SHP77 (cell line): ENCODE data around the gene MYLK.

Experiments used
- DNase-seq, 2 experiments: peaks; one replicate each; lab custom pipeline; 2025; lab: John Stamatoyannopoulos, UW

Gene MYLK

DNA sequence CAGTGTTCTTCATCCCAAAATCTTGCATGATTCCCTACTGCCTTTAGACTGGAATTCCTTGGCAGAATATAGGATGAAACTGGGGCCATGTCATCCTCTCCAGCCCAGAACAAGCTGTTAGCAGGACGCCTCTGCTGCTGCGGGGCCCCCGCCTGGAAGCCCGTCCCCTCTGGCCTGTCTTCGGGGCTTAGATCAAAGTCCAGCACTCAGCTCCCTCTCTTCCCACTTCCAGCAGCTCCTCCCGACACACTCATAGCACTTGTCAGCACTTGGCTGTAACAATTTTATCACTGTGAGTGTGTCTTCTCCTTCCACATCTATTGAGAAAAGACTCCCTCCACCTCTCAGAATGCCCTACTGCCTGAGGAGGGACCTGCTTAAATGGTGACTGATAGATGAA, 187.3 kb downstream of the MYLK start:
- no peak for DNase-seq

- no peak for DNase-seq
Measured at GRCh38 chr3:123695731-123696640, 188.1 kb downstream of the MYLK start.

DNA sequence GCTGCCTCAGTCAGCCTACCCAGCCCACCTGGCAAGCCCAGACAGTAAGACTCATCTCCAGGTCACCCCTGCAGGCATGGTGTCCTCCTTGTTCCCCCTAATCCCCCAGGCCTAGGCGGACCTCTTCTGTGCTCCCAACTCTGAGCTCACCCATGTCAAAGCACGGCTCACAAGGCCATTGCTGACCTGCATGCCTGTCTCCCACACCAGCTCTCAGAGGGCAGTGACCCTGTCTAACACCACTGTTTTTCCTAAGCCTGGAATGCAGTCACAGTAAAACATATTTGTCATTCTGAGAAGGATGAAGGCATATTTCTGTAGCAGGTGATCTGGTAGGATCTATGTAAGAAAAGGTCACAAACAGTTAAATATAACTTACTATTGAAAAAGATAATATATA, 189.0 kb downstream of the MYLK start:
- no peak for DNase-seq

- DNase-seq: no peak
Measured at GRCh38 chr3:123694366-123695087, 189.6 kb downstream of the MYLK start.

- DNase-seq: no peak
Measured at GRCh38 chr3:123693584-123694190, 190.4 kb downstream of the MYLK start.

GRCh38 chr3:123692671-123693070, 191.5 kb downstream of the MYLK start:
- DNase-seq: no peak

DNA sequence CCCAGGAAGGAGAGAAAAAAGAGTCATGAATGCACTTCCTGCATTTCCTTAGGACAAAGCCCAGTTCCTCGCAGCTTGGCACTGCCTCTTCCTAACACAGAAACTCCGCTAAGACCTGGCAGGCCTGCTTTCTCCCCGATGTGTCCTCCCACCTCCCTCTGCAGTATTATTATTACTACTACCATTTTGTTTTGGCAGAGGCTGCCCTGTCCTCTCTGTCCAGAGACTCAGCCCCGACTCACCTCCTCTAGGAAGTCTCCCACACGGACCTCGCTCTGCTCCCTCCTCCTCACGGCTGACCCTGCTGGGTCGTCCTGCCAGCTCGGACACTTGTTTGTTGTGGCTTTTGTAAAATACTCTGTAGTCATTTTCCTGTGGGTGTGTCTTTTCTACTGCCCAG, 192.1 kb downstream of the MYLK start:
- DNase-seq: no peak

- DNase-seq: no peak
Measured at GRCh38 chr3:123689831-123690230, 194.3 kb downstream of the MYLK start.

DNA sequence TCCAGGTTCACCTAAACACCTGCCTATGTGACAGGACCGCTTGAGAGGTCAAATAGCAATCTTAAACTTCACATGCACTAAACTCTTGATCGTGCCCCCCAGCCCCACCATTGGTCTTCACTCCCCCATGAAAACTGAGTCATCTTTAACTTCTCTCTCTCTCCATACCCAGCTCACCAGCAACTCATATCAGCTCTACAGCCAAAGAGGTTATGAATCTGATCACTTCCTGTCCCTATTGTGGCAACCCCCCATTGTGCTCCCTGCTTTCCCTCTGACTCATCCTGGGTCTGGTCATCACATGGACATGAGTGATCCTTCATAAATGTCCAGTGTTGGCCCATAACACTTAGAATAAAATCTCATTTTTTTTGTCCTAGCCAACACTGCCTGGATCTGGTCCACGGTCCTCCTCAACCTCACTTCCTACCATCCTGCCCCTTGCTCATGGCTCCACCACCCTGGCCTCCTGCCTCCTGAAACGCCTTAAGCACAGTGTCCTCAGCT, 195.8 kb downstream of the MYLK start:
- no peak for DNase-seq

GRCh38 chr3:123687286-123687685, 196.8 kb downstream of the MYLK start:
- no peak for DNase-seq

- DNase-seq: no peak
Measured at GRCh38 chr3:123686251-123686650, 197.9 kb downstream of the MYLK start.

DNA sequence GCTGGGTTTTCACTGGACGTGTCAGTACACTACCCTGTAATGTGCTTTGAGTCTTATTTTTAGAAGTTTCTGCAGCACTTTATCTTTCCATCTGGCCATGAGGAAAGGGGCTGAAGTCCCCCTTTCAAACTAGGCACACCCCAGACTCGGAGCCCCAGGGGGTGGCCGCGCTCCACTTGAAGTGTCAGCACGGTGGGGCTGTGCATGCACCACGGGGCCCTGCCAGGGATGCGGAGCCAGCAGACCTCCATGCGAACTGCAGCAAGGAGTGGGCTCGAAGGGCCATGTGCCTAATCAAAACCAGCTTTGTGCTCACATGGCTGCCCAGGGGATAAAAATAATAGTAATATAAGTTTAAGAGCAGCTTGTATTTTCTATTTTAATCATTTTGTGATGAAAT, 198.4 kb downstream of the MYLK start:
- no peak for DNase-seq

DNA sequence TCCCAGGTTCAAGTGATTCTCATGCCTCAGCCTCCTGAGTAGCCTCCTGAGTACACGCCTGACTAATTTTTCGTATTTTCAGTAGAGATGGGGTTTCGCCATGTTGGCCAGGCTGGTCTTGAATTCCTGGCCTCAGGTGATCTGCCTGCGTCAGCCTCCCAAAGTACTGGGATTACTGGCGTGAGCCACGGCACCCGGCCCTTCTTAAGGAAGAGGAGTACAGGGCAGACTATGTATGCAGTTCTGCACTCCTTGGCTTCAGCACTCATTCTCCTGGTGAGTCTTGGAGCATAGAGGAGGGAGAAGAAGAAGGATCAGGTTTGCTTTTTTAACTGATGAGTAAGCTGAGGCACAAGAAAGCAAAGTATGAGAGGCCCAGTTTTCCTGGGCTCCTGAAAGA, 199.5 kb downstream of the MYLK start:
- DNase-seq: no peak

- no peak for DNase-seq
Measured at GRCh38 chr3:123684209-123684608, 199.9 kb downstream of the MYLK start.

- no peak for DNase-seq
Measured at GRCh38 chr3:123683505-123684154, 200.5 kb downstream of the MYLK start.

GRCh38 chr3:123682781-123683504, 201.2 kb downstream of the MYLK start:
- DNase-seq: no peak

GRCh38 chr3:123682302-123682701, 201.8 kb downstream of the MYLK start:
- no peak for DNase-seq

- DNase-seq: peak in 1 of 2 experiments; percentile 17
Measured at GRCh38 chr3:123679712-123680386, 204.3 kb downstream of the MYLK start.

DNA sequence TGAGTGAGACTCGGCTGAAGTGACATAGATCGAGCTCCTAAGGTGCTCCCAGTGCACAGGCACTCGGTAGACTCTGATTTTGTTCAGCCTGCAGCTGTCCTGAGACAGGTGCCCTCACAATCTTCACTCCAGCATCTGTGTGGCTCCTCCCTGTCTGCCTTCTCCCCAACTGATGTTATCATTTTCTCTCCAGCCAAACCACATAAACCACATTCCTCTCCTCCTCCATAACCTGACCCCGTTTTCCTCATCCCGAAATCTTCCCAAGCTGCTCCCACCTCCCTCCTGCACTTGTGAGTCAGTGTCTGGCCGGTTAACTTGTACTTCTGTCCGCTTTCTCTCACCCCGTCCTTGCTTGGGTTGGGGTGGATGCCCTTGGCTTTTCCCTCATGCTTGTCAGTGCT, 206.0 kb downstream of the MYLK start:
- no peak for DNase-seq

- DNase-seq: no peak
Measured at GRCh38 chr3:123672429-123673146, 211.5 kb downstream of the MYLK start.
